ENCODE data around the gene SCN2B. TPM values are rescaled to one million over a fixed set of nuclear protein-coding genes. Genes with fewer than 3 reads are reported as not detected.
A peak's percentile ranks its signal among the peaks of the same experiment; 100 is the strongest.

The SCN2B gene
- total and polyA plus RNA-seq, 10 donors: 0.02 to 0.15 (median 0.04) TPM; not detected in 4

GRCh38 chr11:118202599-118203422, 26.4 kb upstream of the SCN2B start:
- TF ChIP-seq POLR2A (IDR thresholded peaks at IDR 0.05): no peak
- TF ChIP-seq CTCF (IDR thresholded peaks at IDR 0.05 in 8 of 11, conservative IDR thresholded peaks at IDR 0.05 in 3 of 11): no peak
- peak in 2 of 3 donors; percentile 8 to 32 for TF ChIP-seq POLR2AphosphoS5 (IDR thresholded peaks at IDR 0.05)
- 67 to 78% (median 76%) methylated on average over 6 to 7 of the region's 7 CpGs for WGBS, 5 donors
- H3K4me3 ChIP-seq: no peak overlapping the region
- DNase-seq: no peak
- no peaks in the 10 kb centered on the region for H3K27me3 ChIP-seq (replicated peaks in 1 of 7)
- H3K4me1 ChIP-seq: peaks cover 3 to 85% (median 42%) of the 10 kb centered on the region in 6 donors
- H3K36me3 ChIP-seq: peaks cover 0 to 81% (median 1%) of the 10 kb centered on the region in 6 donors
- intact Hi-C loops (cut with DNase I; ENCODE audit: low total_unique reads): loop anchor here (5.0 kb wide), 1 partner anchor 144 kb away; no protein-coding TSS in a partner anchor
- no peaks in the 10 kb centered on the region for H3K9me3 ChIP-seq
- peak overlapping the region in 4 of 8 donors; percentile 8 to 62 (median 50) for H3K27ac ChIP-seq

GRCh38 chr11:118201966-118202365, 25.5 kb upstream of the SCN2B start:
- Histone ChIP-seq H3K4me1 (peaks cover 3 to 76% (median 35%) of the 10 kb centered on the region in 6 donors), H3K36me3 (peaks cover 0 to 90% (median 4%) of the 10 kb centered on the region in 6 donors), H3K4me3 (no peak overlapping the region), H3K27me3 (replicated peaks in 1 of 7) (no peaks in the 10 kb centered on the region), H3K9me3 (no peaks in the 10 kb centered on the region), H3K27ac (peak overlapping the region in 3 of 8 donors; percentile 45 to 62 (median 56))
- WGBS, 5 donors: 72 to 81% (median 77%) methylated on average over 2 of the region's 2 CpGs
- no peak for DNase-seq
- intact Hi-C loops (cut with DNase I; ENCODE audit: low total_unique reads): loop anchor here (5.0 kb wide), 1 partner anchor 145 kb away; no protein-coding TSS in a partner anchor
- TF ChIP-seq CTCF (IDR thresholded peaks at IDR 0.05 in 8 of 11, conservative IDR thresholded peaks at IDR 0.05 in 3 of 11) (no peak), POLR2AphosphoS5 (IDR thresholded peaks at IDR 0.05) (no peak), POLR2A (IDR thresholded peaks at IDR 0.05) (no peak)

- peaks cover 3 to 67% (median 27%) of the 10 kb centered on the region in 6 donors for H3K4me1 ChIP-seq
- DNase-seq: no peak
- H3K27ac ChIP-seq: peak overlapping the region in 1 of 8 donors; percentile 56
- intact Hi-C loops (cut with DNase I; ENCODE audit: low total_unique reads): loop anchor here (5.0 kb wide), 1 partner anchor 146 kb away; no protein-coding TSS in a partner anchor
- 77 to 87% (median 83%) methylated on average over 9 of the region's 9 CpGs for WGBS, 5 donors
- H3K4me3 ChIP-seq: no peak overlapping the region
- H3K27me3 ChIP-seq (replicated peaks in 1 of 7): no peaks in the 10 kb centered on the region
- TF ChIP-seq POLR2A (IDR thresholded peaks at IDR 0.05) (no peak), POLR2AphosphoS5 (IDR thresholded peaks at IDR 0.05) (no peak), CTCF (IDR thresholded peaks at IDR 0.05 in 8 of 11, conservative IDR thresholded peaks at IDR 0.05 in 3 of 11) (no peak)
- H3K9me3 ChIP-seq: no peaks in the 10 kb centered on the region
- H3K36me3 ChIP-seq: peaks cover 0 to 99% (median 4%) of the 10 kb centered on the region in 6 donors
Observed at GRCh38 chr11:118200901-118201680, 24.7 kb upstream of the SCN2B start.
